ENCODE results near the gene MTX1. TPM values are rescaled to one million over a fixed set of nuclear protein-coding genes. Genes with fewer than 3 reads are reported as not detected.

Gene MTX1
- total RNA-seq, 1 experiment from 2014 or later = 69.1 TPM

DNA sequence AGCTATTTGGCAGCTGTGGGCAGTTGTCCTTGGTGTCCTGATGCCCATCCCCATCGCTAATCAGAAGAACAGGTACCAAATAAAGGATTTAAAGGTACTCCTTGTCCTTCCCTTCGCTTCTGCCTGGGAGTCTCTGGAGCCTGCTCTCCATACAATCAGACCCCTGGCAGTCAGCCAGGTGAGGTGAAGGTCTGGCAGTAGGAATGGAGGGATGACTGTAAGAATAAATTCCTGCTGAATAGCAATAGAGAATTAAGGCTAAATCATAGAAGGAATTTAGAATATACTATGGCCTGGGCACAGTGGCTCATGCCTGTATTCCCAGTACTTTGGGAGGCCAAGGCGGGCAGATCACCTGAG is 10.0 kb upstream of the MTX1 start (continued):
- TF ChIP-seq ZBTB33 (IDR thresholded peaks at IDR 0.05; ENCODE audit: extremely low read depth, insufficient replicate concordance, low read length) = no peak
- TF ChIP-seq EZH2 (IDR thresholded peaks at IDR 0.05) = no peak

GRCh38 chr1:155199792-155200191 is 8.7 kb upstream of the MTX1 start:
- ChIA-PET RAD21 (ENCODE audit: low non-redundant PET in 1 of 2, low total read pairs in 2 of 2, uncharacterized antibody in 2 of 2, unreplicated experiment in 2 of 2) (no interaction called here), CTCF (no interaction called here), POLR2A (no interaction called here)
- no peaks in the 10 kb centered on the region for H3K27me3 ChIP-seq (ENCODE audit: insufficient read depth, low read length)
- H4K20me1 ChIP-seq (ENCODE audit: insufficient read depth) = no peaks in the 10 kb centered on the region
- ATAC-seq (no peak), DNase-seq (ENCODE audit: low read depth, low spot score) (no peak)
- no peak overlapping the region for H3K9ac ChIP-seq (ENCODE audit: low read length)
- intact Hi-C loops (cut with micrococcal nuclease) = no loop called here
- no TSS peak for BruUV-seq (replicated peaks)
- H3K4me2 ChIP-seq (ENCODE audit: low read length) = no peak overlapping the region
- TF ChIP-seq JUND (IDR thresholded peaks at IDR 0.05) (no peak), POLR2AphosphoS5 (IDR thresholded peaks at IDR 0.05; ENCODE audit: low read depth, low read length) (0 out of 2 replicates have a peak, but pooled peaks have one; percentile 16), EZH2phosphoT487 (IDR thresholded peaks at IDR 0.05; ENCODE audit: borderline replicate concordance) (no peak)
- no peak overlapping the region for H3K27ac ChIP-seq (ENCODE audit: low read depth, low read length)
- H2AFZ ChIP-seq (ENCODE audit: low read depth, low read length, poor library complexity, severe bottlenecking) = no peak overlapping the region
- peaks cover 3 to 17% of the 10 kb centered on the region in 2 experiments; a peak in 2 of 4 replicates for H3K36me3 ChIP-seq (ENCODE audit: control insufficient read depth in 1 of 2, insufficient read depth in 2 of 2, low read length in 2 of 2)
- no peaks in the 10 kb centered on the region for H3K9me2 ChIP-seq (ENCODE audit: insufficient read depth)
- no peak overlapping the region for H3K4me3 ChIP-seq (replicated peaks in 1 of 2; ENCODE audit: low read depth in 1 of 2, low read length in 2 of 2)
- H3K4me1 ChIP-seq (ENCODE audit: control insufficient read depth in 1 of 2, insufficient read depth in 2 of 2, low read length in 2 of 2) = peaks cover 8 to 10% of the 10 kb centered on the region in 2 experiments; a peak in 3 of 4 replicates
- H3K79me2 ChIP-seq (ENCODE audit: insufficient read depth, low read length) = peaks cover 9% of the 10 kb centered on the region
- no peaks in the 10 kb centered on the region for H3K9me3 ChIP-seq (ENCODE audit: control insufficient read depth in 1 of 2, insufficient read depth in 1 of 2, low read depth in 1 of 2, low read length in 2 of 2)

- ChIA-PET POLR2A (no interaction called here), CTCF (no interaction called here), RAD21 (ENCODE audit: low non-redundant PET in 1 of 2, low total read pairs in 2 of 2, uncharacterized antibody in 2 of 2, unreplicated experiment in 2 of 2) (no interaction called here)
- ATAC-seq (no peak), DNase-seq (ENCODE audit: low read depth, low spot score) (no peak)
- H2AFZ ChIP-seq (ENCODE audit: low read depth, low read length, poor library complexity, severe bottlenecking) = no peak overlapping the region
- H3K27ac ChIP-seq (ENCODE audit: low read depth, low read length) = no peak overlapping the region
- peaks cover 1% of the 10 kb centered on the region; the same call in 1 of the 2 replicates for H3K79me2 ChIP-seq (ENCODE audit: insufficient read depth, low read length)
- H3K9me2 ChIP-seq (ENCODE audit: insufficient read depth) = no peaks in the 10 kb centered on the region
- no peak overlapping the region for H3K9ac ChIP-seq (ENCODE audit: low read length)
- H3K4me2 ChIP-seq (ENCODE audit: low read length) = no peak overlapping the region
- no peaks in the 10 kb centered on the region for H3K27me3 ChIP-seq (ENCODE audit: insufficient read depth, low read length)
- H3K4me1 ChIP-seq (ENCODE audit: control insufficient read depth in 1 of 2, insufficient read depth in 2 of 2, low read length in 2 of 2) = peaks cover 3% of the 10 kb centered on the region in 2 experiments; a peak in 3 of 4 replicates
- no peak overlapping the region for H3K4me3 ChIP-seq (replicated peaks in 1 of 2; ENCODE audit: low read depth in 1 of 2, low read length in 2 of 2)
- peaks cover 3 to 17% of the 10 kb centered on the region in 2 experiments; a peak in 2 of 4 replicates for H3K36me3 ChIP-seq (ENCODE audit: control insufficient read depth in 1 of 2, insufficient read depth in 2 of 2, low read length in 2 of 2)
- no peaks in the 10 kb centered on the region for H4K20me1 ChIP-seq (ENCODE audit: insufficient read depth)
- no peaks in the 10 kb centered on the region for H3K9me3 ChIP-seq (ENCODE audit: control insufficient read depth in 1 of 2, insufficient read depth in 1 of 2, low read depth in 1 of 2, low read length in 2 of 2)
- intact Hi-C loops (cut with micrococcal nuclease) = no loop called here
- BruUV-seq (replicated peaks) = no TSS peak
- TF ChIP-seq RAD21 (IDR thresholded peaks at IDR 0.05; ENCODE audit: low read depth) (no peak), CEBPB (IDR thresholded peaks at IDR 0.05; ENCODE audit: low read depth) (no peak), ATF3 (IDR thresholded peaks at IDR 0.05) (no peak), SP1 (IDR thresholded peaks at IDR 0.05; ENCODE audit: low read depth) (no peak), EZH2 (IDR thresholded peaks at IDR 0.05) (no peak), REST (IDR thresholded peaks at IDR 0.05; ENCODE audit: low read depth) (no peak), ZNF274 (IDR thresholded peaks at IDR 0.05; ENCODE audit: low read depth, low read length) (no peak), EZH2phosphoT487 (IDR thresholded peaks at IDR 0.05; ENCODE audit: borderline replicate concordance) (no peak), ZFX (IDR thresholded peaks at IDR 0.05) (no peak), YY1 (IDR thresholded peaks at IDR 0.05; ENCODE audit: extremely low read depth, insufficient replicate concordance, low read depth, low read length) (no peak), ELF1 (IDR thresholded peaks at IDR 0.05; ENCODE audit: borderline replicate concordance, low read depth) (no peak)
Observed at GRCh38 chr1:155200920-155201319, 7.6 kb upstream of the MTX1 start.
